Epithelial cell of esophagus (primary cell): ENCODE data around the gene RABGEF1.
A peak's percentile ranks its signal among the peaks of the same experiment; 100 is the strongest.

Source experiments
- DNase-seq: peaks from one replicate; pipeline ENCODE4 v3.0.0; 2010; ENCODE audit warnings: low read depth
- H3K4me3 ChIP-seq: 2 replicates; pipeline ENCODE4 v1.5.1; 2011; ENCODE audit warnings: mild to moderate bottlenecking, low read length, control low read depth
- CTCF ChIP-seq: IDR thresholded peaks from 2 replicates; pipeline ENCODE4 v1.5.1; 2011; ENCODE audit warnings: low read depth, mild to moderate bottlenecking, low read length, control low read depth, inconsistent platforms; ENCODE audit not compliant: insufficient read depth; ENCODE audit errors: missing control alignments

RABGEF1 gene

GRCh38 chr7:66859339-66859738 lies 118.8 kb downstream of the RABGEF1 start:
- TF ChIP-seq CTCF, result no peak
- DNase-seq, result no peak
- no peak overlapping the region for H3K4me3 ChIP-seq

- H3K4me3 ChIP-seq, result no peak overlapping the region
- TF ChIP-seq CTCF, result no peak
- DNase-seq, result peak; percentile 32
These were observed 119.5 kb downstream of the RABGEF1 start for GRCh38 chr7:66859794-66860645.

GRCh38 chr7:66860767-66861166 lies 120.2 kb downstream of the RABGEF1 start:
- no peak for TF ChIP-seq CTCF
- DNase-seq, result no peak
- H3K4me3 ChIP-seq, result no peak overlapping the region
